Stimulated activated CD8-positive, alpha-beta memory T cell treated with anti-CD3 and anti-CD28 coated beads, Interleukin-4, amount 100 ng/mL, for 4 hours (primary cell): ENCODE measurements around the gene SLC25A44.

Source experiments
- DNase-seq, 2 donors: peaks; one replicate each; pipeline ENCODE4 v3.0.0-alpha.2; 2020; ENCODE audit warnings: low read depth in 2 of 2, low spot score in 1 of 2

The SLC25A44 gene

GRCh38 chr1:156193488-156194299 is at the start of gene SLC25A44:
Gene SLC25A44, plus strand, starts transcription at chr1:156194104. Its CDS starts 5,744 bp downstream, at chr1:156199848.
- DNase-seq: peak; percentile 90 to 93

- DNase-seq: no peak
Measured at GRCh38 chr1:156144742-156145141, 49.2 kb upstream of the SLC25A44 start.

- no peak for DNase-seq
Measured at GRCh38 chr1:156145650-156146019, 48.3 kb upstream of the SLC25A44 start.

- peak in 1 of 2 donors; percentile 7 for DNase-seq
Measured at GRCh38 chr1:156146020-156146768, 47.7 kb upstream of the SLC25A44 start.

GRCh38 chr1:156146769-156147405 is 47.0 kb upstream of the SLC25A44 start:
- DNase-seq: no peak

GRCh38 chr1:156148216-156148615 is 45.7 kb upstream of the SLC25A44 start:
- no peak for DNase-seq

GRCh38 chr1:156149374-156150332 is 44.3 kb upstream of the SLC25A44 start:
- DNase-seq: no peak

GRCh38 chr1:156150333-156151011 is 43.4 kb upstream of the SLC25A44 start:
- no peak for DNase-seq

- DNase-seq: no peak
Measured at GRCh38 chr1:156151093-156151688, 42.7 kb upstream of the SLC25A44 start.

GRCh38 chr1:156152628-156153027 is 41.3 kb upstream of the SLC25A44 start:
- DNase-seq: no peak

GRCh38 chr1:156153362-156153761 is 40.5 kb upstream of the SLC25A44 start, which contains the start of gene SEMA4A:
Gene SEMA4A, plus strand, starts transcription at chr1:156153585. Its CDS starts 994 bp downstream, at chr1:156154579.
- DNase-seq: no peak

- peak in 1 of 2 donors; percentile 9 for DNase-seq
Measured at GRCh38 chr1:156154317-156154749, 39.6 kb upstream of the SLC25A44 start.

- no peak for DNase-seq
Measured at GRCh38 chr1:156155756-156156510, 38.0 kb upstream of the SLC25A44 start.

- DNase-seq: no peak
Measured at GRCh38 chr1:156157506-156157905, 36.4 kb upstream of the SLC25A44 start.

GRCh38 chr1:156157966-156158365 is 35.9 kb upstream of the SLC25A44 start:
- DNase-seq: no peak

GRCh38 chr1:156160000-156160742 is 33.7 kb upstream of the SLC25A44 start:
- no peak for DNase-seq

- peak; percentile 17 to 54 for DNase-seq
Measured at GRCh38 chr1:156160743-156161171, 33.1 kb upstream of the SLC25A44 start.

GRCh38 chr1:156162430-156163037 is 31.4 kb upstream of the SLC25A44 start:
- no peak for DNase-seq
